GM12878 (cell line): ENCODE measurements around the gene CACNA1E. TPM values are rescaled to one million over a fixed set of nuclear protein-coding genes. Genes with fewer than 3 reads are reported as not detected.

ENCODE experiments used
- ATAC-seq: fragments of 200-7000 bp; cut with Tn5 transposase; 3 replicates; pipeline ENCODE4 v1.9.1; 2020; ENCODE audit warnings: mild to moderate bottlenecking, moderate library complexity
- BruUV-seq: library from RNA; stranded (reverse); fragments of 400-500 nt; replicated peaks from 2 replicates; lab custom pipeline; 2021; lab: Mats Ljungman, UMichigan
- CTCF ChIA-PET: fragments of 300-600 bp; sonication (Branson Sonifier 250); formaldehyde crosslinking; extraction: SDS; loops from one replicate; lab custom pipeline; 2021; ENCODE audit warnings: inconsistent platforms; lab: Yijun Ruan, JAX
- POLR2A ChIA-PET: fragments of 350-600 bp; formaldehyde crosslinking; extraction: SDS; loops from one replicate; lab custom pipeline; 2021; ENCODE audit warnings: inconsistent platforms; lab: Charles Lee
- RAD21 ChIA-PET: fragments of 300-600 bp; sonication (Branson Sonifier 250); formaldehyde crosslinking; loops from one replicate; lab custom pipeline; 2023; ENCODE audit warnings: antibody characterized with exemption; ENCODE audit not compliant: unreplicated experiment; lab: Charles Lee
- SMC1A ChIA-PET: fragments of 300-600 bp; sonication (Branson Sonifier 250); formaldehyde crosslinking; loops from one replicate; lab custom pipeline; 2023; ENCODE audit not compliant: unreplicated experiment, uncharacterized antibody; lab: Charles Lee
- DNase-seq: peaks from one replicate; pipeline ENCODE4 v3.0.0-alpha.2; 2011; ENCODE audit warnings: low read depth, low spot score
- FAIRE-seq: peaks from 3 replicates; lab custom pipeline; 2011; peaks lifted over from hg19 to GRCh38; lab: Jason Lieb, UNC
- H2AFZ ChIP-seq: 2 replicates; pipeline ENCODE4 v1.6.0; 2011; ENCODE audit warnings: low read depth, low read length, control low read depth; ENCODE audit not compliant: control insufficient read depth
- H3K27ac ChIP-seq: 2 replicates; pipeline ENCODE4 v1.5.1; 2011; ENCODE audit warnings: control low read depth; ENCODE audit not compliant: control insufficient read depth, insufficient read depth
- H3K27me3 ChIP-seq, 2 experiments: replicated peaks in 1 of 2; 2 replicates each; pipeline versions ENCODE4 v1.6.0 to v1.6.1; 2011; ENCODE audit warnings: low read length in 1 of 2; ENCODE audit not compliant: control insufficient read depth in 2 of 2, insufficient read depth in 2 of 2
- H3K36me3 ChIP-seq, 2 experiments: 2 replicates each; pipeline ENCODE4 v1.5.1; 2011; ENCODE audit warnings: low read length in 1 of 2; ENCODE audit not compliant: control insufficient read depth in 2 of 2, insufficient read depth in 2 of 2
- H3K4me1 ChIP-seq: 2 replicates; pipeline ENCODE4 v1.6.1; 2011; ENCODE audit warnings: mild to moderate bottlenecking, low read length, moderate library complexity, mixed read lengths; ENCODE audit not compliant: control insufficient read depth, insufficient read depth
- H3K4me2 ChIP-seq: 2 replicates; pipeline ENCODE4 v1.6.0; 2011; ENCODE audit warnings: control low read depth; ENCODE audit not compliant: control insufficient read depth, insufficient read depth
- H3K4me3 ChIP-seq: fragments of 200-600 bp; sonication (generic); 2 replicates; pipeline ENCODE4 v1.5.1; 2016
- H3K79me2 ChIP-seq: 2 replicates; pipeline ENCODE4 v1.6.0; 2011; ENCODE audit warnings: low read length; ENCODE audit not compliant: control insufficient read depth, insufficient read depth
- H3K9ac ChIP-seq: 2 replicates; pipeline ENCODE4 v1.8.0; 2011; ENCODE audit warnings: low read length, control low read depth, mixed read lengths; ENCODE audit not compliant: control insufficient read depth, insufficient read depth
- H3K9me3 ChIP-seq: replicated peaks from 3 replicates; pipeline ENCODE4 v1.5.1; 2011; ENCODE audit warnings: mild to moderate bottlenecking, low read length; ENCODE audit not compliant: control insufficient read depth, insufficient read depth
- H4K20me1 ChIP-seq: 2 replicates; pipeline ENCODE4 v1.6.0; 2011; ENCODE audit not compliant: control insufficient read depth, insufficient read depth
- CBX5 ChIP-seq: sonication (generic); IDR thresholded peaks from 2 replicates; pipeline ENCODE4 v1.6.1; 2016; ENCODE audit warnings: low read depth, moderate library complexity, mild to moderate bottlenecking, inconsistent platforms
- CREM ChIP-seq: IDR thresholded peaks from 2 replicates; pipeline ENCODE4 v1.6.1; 2014; ENCODE audit warnings: antibody characterized with exemption, low read depth
- HDGF ChIP-seq: fragments of 450-650 bp; IDR thresholded peaks from 2 replicates; pipeline ENCODE4 v1.6.1; 2016; ENCODE audit warnings: antibody characterized with exemption
- MYC ChIP-seq: IDR thresholded peaks from 2 replicates; pipeline ENCODE4 v1.6.1; 2011; ENCODE audit warnings: mild to moderate bottlenecking, low read length, moderate library complexity, inconsistent platforms; ENCODE audit not compliant: insufficient read depth, insufficient replicate concordance, insufficient read length, severe bottlenecking
- NFXL1 ChIP-seq: fragments of 450-650 bp; IDR thresholded peaks from 2 replicates; pipeline ENCODE4 v1.6.1; 2017; ENCODE audit warnings: antibody characterized with exemption, mild to moderate bottlenecking, borderline replicate concordance
- NR2F1 ChIP-seq: fragments of 450-650 bp; conservative IDR thresholded peaks from 2 replicates; pipeline ENCODE4 v1.6.1; 2017; ENCODE audit warnings: mild to moderate bottlenecking
- RCOR1 ChIP-seq: conservative IDR thresholded peaks from 2 replicates; pipeline ENCODE4 v1.6.1; 2012; ENCODE audit warnings: low read depth, low read length, improper control_type of control experiment
- RUNX3 ChIP-seq: IDR thresholded peaks from 2 replicates; pipeline ENCODE4 v1.6.1; 2012; ENCODE audit warnings: low read length, inconsistent platforms
- SPI1 ChIP-seq: IDR thresholded peaks from 2 replicates; pipeline ENCODE4 v1.6.1; 2011; ENCODE audit warnings: low read depth, mild to moderate bottlenecking, low read length, moderate library complexity, borderline replicate concordance; ENCODE audit not compliant: insufficient read depth
- SUPT20H ChIP-seq: IDR thresholded peaks from 2 replicates; pipeline ENCODE4 v1.6.1; 2011; ENCODE audit warnings: low read depth, mild to moderate bottlenecking, low read length, moderate library complexity, borderline replicate concordance; ENCODE audit not compliant: control insufficient read depth
- SUZ12 ChIP-seq: fragments of 200-600 bp; sonication (generic); IDR thresholded peaks from one replicate; pipeline ENCODE4 v1.6.1; 2018; ENCODE audit warnings: antibody characterized with exemption, mild to moderate bottlenecking; ENCODE audit not compliant: unreplicated experiment
- TCF12 ChIP-seq: IDR thresholded peaks from 2 replicates; pipeline ENCODE4 v1.6.1; 2011; ENCODE audit warnings: low read depth, mild to moderate bottlenecking, low read length
- ZNF384 ChIP-seq: IDR thresholded peaks from 2 replicates; pipeline ENCODE4 v1.6.1; 2012; ENCODE audit warnings: low read depth, mild to moderate bottlenecking, low read length, improper control_type of control experiment, borderline replicate concordance
- WGBS: methylation state at CpG from one replicate; pipeline ENCODE4 v1.1.6; 2016; ENCODE audit warnings: low lambda C conversion rate; ENCODE audit not compliant: insufficient replicate concordance, insufficient coverage; ENCODE audit errors: missing lambda C conversion rate; 5-methylcytosine and 5-hydroxymethylcytosine counted together
- in situ Hi-C: fragments of 300-500 bp; cut with MboI; formaldehyde crosslinking; loops from 9 replicates; pipeline ENCODE4 v1.14.3; 2018; ENCODE audit warnings: mixed read lengths
- intact Hi-C: fragments of 100-400 bp; cut with micrococcal nuclease; formaldehyde crosslinking; loops from one replicate; pipeline ENCODE4 v1.14.2; 2022; ENCODE audit not compliant: unreplicated experiment
- polyA plus RNA-seq, 11 experiments: library from polyadenylated mRNA; depleted of rRNA in 4 of 11; unstranded in 6 of 11; stranded (reverse) in 5 of 11; fragments of >200 nt; fragmentation: Nextera tagmentation in 4 of 11; fragmentation: Illumina TruSeq in 1 of 11; extraction: Ambion mirVana in 4 of 11; extraction: Trizol in 1 of 11; gene quantifications; 1 replicate in 1 of 11; 2 replicates in 10 of 11; pipeline versions ENCODE4 v1.2.1 to v1.2.3, GENCODE V29; 2011 to 2016; ENCODE audit warnings: inconsistent platforms in 2 of 11, missing spikeins in 2 of 11, low read depth in 1 of 11
- total RNA-seq, 4 experiments: library from RNA; depleted of rRNA in 3 of 4; stranded (reverse); fragments of >200 nt in 3 of 4; fragmentation: Illumina TruSeq in 1 of 4; extraction: Trizol in 1 of 4; gene quantifications; 2 replicates each; pipeline versions ENCODE4 v1.2.1 to v1.2.3, GENCODE V29; 2013 to 2021
- TF ChIP-seq, protein P1 (sequence below): fragments of 450-650 bp; IDR thresholded peaks from 2 replicates; pipeline ENCODE4 v1.6.1; 2017; ENCODE audit warnings: low read depth, mild to moderate bottlenecking, moderate library complexity
- TF ChIP-seq, protein P2 (sequence below): IDR thresholded peaks from 2 replicates; pipeline ENCODE4 v1.6.1; 2011; ENCODE audit warnings: low read depth, mild to moderate bottlenecking, low read length, moderate library complexity, borderline replicate concordance; ENCODE audit errors: extremely low read depth
- TF ChIP-seq, protein P3 (sequence below): fragments of 450-650 bp; formaldehyde crosslinking; IDR thresholded peaks from 2 replicates; pipeline ENCODE4 v1.5.0; 2022; ENCODE audit warnings: mild to moderate bottlenecking, missing genetic modification characterization

CACNA1E gene
- total and polyA plus RNA-seq, 10 of the 15 experiments (the other 5 are each of a cell fraction or from before 2014, with no cell fraction given): 0.57 to 22.0 (median 8.5) TPM

DNA sequence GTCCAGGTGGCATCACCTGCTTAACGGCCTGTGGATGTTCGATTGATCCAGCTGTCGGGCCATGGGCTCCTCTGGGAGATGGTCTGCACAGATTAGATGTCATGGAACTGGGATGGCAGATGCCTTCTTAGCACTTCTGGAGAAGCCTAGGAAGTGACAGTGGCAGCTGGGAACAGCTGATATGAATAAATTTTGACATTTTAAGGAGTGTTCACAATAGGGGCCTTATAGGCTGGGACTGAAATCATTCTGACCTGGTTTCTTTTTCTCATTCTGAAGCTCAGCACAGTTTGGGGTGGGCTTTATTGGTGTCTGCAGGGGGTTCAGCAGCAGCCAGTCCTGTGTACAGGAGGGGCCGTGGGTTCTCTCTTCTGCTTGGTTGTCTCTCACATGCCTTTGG, 175.3 kb downstream of the CACNA1E start (continued):
- TF ChIP-seq, protein P1, sequence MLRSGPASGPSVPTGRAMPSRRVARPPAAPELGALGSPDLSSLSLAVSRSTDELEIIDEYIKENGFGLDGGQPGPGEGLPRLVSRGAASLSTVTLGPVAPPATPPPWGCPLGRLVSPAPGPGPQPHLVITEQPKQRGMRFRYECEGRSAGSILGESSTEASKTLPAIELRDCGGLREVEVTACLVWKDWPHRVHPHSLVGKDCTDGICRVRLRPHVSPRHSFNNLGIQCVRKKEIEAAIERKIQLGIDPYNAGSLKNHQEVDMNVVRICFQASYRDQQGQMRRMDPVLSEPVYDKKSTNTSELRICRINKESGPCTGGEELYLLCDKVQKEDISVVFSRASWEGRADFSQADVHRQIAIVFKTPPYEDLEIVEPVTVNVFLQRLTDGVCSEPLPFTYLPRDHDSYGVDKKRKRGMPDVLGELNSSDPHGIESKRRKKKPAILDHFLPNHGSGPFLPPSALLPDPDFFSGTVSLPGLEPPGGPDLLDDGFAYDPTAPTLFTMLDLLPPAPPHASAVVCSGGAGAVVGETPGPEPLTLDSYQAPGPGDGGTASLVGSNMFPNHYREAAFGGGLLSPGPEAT: no peak
- TF ChIP-seq RUNX3 (no peak), CBX5 (no peak), CREM (no peak), HDGF (no peak), SPI1 (no peak), MYC (no peak)
- TF ChIP-seq, protein P2, sequence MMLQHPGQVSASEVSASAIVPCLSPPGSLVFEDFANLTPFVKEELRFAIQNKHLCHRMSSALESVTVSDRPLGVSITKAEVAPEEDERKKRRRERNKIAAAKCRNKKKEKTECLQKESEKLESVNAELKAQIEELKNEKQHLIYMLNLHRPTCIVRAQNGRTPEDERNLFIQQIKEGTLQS: no peak
- TF ChIP-seq, all 136 proteins: peak for 0

DNA sequence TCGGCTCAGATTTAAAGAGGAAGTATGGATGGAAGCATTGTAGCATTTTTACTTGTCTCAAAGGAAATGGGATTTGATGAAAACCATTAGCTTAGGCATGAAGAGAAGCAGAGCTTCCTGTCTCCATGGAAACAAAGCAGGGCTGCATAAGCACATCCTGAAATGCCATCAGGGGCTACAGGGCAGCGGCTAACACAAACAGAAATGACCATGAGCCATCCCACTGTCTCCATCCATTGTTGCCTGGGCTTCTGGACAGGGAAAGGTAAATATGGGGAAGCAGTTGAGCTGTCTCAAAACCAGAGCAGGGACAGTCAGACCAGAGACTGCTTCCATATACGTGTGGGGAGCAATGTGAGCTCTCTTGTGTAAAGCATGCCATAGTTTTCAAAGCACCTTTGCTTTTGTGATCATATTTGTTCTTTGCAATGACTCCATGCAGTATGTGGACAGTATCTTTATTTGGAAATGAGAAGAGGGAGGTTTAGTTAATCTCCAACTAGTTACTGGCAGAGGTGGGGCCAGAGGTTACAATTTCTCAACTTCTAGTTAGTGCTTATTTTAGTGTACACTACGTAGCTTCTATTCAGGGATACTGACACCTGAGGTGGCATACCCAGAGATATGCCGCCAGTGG, 176.1 kb downstream of the CACNA1E start:
- Histone ChIP-seq H3K4me3 (no peak overlapping the region), H3K36me3 (no peaks in the 10 kb centered on the region), H3K9me3 (no peaks in the 10 kb centered on the region; the same call in 2 of the 3 replicates), H3K4me2 (no peak overlapping the region), H3K27me3 (no peaks in the 10 kb centered on the region), H4K20me1 (no peaks in the 10 kb centered on the region), H3K27ac (no peak overlapping the region), H3K9ac (no peak overlapping the region), H3K79me2 (no peaks in the 10 kb centered on the region), H3K4me1 (no peaks in the 10 kb centered on the region), H2AFZ (no peak overlapping the region)
- ATAC-seq: no peak
- in situ Hi-C loops (no loop called here), intact Hi-C loops (no loop called here)
- POLR2A ChIA-PET: interaction anchor here (0.6 to 1.0 kb wide), 2 partner anchors 7 to 9 kb away, joined by 3 to 4 read pairs; no protein-coding TSS in a partner anchor
- no TSS peak for BruUV-seq
- no peak for FAIRE-seq
- SMC1A ChIA-PET: interaction anchor here (1.0 kb wide), 1 partner anchor 180 kb away, joined by 3 read pairs; no protein-coding TSS in a partner anchor
- RAD21 ChIA-PET: no interaction called here
- CTCF ChIA-PET: interaction anchor here (0.9 to 1.1 kb wide), 2 partner anchors 40 to 145 kb away, joined by 3 to 4 read pairs; no protein-coding TSS in a partner anchor
- no peak for DNase-seq
- 34% methylated on average over 5 of the region's 5 CpGs for WGBS
- no peak for TF ChIP-seq SUPT20H
- TF ChIP-seq NR2F1: no peak
- TF ChIP-seq SUZ12: no peak
- no peak for TF ChIP-seq NFXL1
- TF ChIP-seq, protein P3, sequence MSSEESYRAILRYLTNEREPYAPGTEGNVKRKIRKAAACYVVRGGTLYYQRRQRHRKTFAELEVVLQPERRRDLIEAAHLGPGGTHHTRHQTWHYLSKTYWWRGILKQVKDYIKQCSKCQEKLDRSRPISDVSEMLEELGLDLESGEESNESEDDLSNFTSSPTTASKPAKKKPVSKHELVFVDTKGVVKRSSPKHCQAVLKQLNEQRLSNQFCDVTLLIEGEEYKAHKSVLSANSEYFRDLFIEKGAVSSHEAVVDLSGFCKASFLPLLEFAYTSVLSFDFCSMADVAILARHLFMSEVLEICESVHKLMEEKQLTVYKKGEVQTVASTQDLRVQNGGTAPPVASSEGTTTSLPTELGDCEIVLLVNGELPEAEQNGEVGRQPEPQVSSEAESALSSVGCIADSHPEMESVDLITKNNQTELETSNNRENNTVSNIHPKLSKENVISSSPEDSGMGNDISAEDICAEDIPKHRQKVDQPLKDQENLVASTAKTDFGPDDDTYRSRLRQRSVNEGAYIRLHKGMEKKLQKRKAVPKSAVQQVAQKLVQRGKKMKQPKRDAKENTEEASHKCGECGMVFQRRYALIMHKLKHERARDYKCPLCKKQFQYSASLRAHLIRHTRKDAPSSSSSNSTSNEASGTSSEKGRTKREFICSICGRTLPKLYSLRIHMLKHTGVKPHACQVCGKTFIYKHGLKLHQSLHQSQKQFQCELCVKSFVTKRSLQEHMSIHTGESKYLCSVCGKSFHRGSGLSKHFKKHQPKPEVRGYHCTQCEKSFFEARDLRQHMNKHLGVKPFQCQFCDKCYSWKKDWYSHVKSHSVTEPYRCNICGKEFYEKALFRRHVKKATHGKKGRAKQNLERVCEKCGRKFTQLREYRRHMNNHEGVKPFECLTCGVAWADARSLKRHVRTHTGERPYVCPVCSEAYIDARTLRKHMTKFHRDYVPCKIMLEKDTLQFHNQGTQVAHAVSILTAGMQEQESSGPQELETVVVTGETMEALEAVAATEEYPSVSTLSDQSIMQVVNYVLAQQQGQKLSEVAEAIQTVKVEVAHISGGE (CRISPR knock-in tag): no peak
- TF ChIP-seq ZNF384: no peak
- TF ChIP-seq RCOR1: no peak
- no peak for TF ChIP-seq TCF12
